HG02938 (cell line): ENCODE results near the gene NKD1.

Experiments
- ATAC-seq: cut with Tn5 transposase; IDR thresholded peaks from one replicate; pipeline ENCODE4 v1.9.1; 2021; ENCODE audit warnings: mild to moderate bottlenecking, moderate library complexity; ENCODE audit not compliant: unreplicated experiment

The NKD1 gene

DNA sequence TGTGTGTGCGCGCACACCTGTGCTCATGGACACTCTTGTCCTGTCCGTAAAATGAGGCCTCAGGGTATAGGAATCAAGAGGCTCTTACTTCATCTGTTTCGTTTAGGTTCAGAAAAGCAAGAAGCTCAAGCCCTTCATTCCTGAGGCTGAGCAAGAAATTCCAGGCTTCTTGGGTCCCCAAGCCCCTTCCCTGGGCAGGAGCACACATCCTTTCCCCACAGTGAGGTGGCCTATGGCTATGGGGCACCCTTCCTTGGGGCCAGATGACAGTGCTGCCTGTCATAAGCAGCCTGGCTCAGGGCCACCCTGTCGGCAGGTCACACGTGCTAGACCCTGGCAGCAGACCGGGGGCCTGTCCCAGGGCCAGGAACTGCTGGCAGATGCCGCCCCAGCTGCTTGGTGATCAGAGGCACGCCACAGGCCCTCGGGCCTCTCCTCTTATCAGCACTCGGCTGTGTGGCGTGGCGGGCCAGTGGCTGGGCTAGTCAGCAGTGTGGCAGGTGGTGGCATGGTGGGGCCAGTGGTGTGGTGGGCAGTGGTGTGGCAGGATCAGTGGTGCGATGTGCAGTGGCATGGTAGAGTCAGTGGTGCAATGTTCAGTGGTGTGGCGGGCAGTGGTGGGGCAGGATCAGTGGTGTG is 50.2 kb downstream of the NKD1 start:
- ATAC-seq = no peak

DNA sequence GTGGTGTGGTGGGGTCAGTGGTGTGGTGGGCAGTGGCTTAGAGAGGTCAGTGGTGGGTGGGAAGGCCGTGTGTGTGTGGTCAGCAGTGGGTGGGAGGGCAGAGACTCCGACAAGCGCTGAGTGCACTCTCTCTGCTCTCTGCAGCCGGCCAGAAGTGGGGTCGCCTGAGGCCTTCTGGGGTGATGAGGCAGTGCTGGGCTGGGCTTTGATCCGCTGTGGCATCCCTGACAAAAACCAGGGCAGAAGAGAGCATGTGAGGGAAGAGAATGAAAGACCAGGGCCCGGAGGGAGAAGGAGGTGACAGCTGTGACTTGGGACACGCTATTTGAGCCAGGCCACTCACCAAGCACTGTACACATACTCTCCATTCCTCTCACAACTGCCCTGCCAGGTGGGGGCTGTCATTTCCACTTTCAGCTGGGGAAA is 50.8 kb downstream of the NKD1 start:
- no peak for ATAC-seq

DNA sequence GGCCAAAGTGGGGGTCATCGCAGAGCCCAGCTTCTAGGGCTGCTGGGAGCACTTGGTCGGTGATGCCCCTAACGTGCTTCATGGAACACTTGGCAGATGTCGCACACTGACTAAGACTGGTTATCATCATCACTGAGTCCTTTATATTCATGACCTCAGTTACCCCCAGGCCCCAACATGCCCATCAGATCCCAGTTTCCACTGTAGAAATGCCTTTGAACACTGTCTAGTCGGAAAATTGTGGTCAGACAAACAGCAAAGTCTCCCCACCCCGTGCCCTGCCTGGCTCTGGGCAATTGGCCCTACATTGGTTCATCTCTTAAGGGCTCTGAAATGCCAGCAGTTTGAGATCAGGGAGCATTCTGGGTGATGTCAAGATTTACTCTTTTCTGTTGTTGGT is 51.3 kb downstream of the NKD1 start:
- ATAC-seq = no peak

DNA sequence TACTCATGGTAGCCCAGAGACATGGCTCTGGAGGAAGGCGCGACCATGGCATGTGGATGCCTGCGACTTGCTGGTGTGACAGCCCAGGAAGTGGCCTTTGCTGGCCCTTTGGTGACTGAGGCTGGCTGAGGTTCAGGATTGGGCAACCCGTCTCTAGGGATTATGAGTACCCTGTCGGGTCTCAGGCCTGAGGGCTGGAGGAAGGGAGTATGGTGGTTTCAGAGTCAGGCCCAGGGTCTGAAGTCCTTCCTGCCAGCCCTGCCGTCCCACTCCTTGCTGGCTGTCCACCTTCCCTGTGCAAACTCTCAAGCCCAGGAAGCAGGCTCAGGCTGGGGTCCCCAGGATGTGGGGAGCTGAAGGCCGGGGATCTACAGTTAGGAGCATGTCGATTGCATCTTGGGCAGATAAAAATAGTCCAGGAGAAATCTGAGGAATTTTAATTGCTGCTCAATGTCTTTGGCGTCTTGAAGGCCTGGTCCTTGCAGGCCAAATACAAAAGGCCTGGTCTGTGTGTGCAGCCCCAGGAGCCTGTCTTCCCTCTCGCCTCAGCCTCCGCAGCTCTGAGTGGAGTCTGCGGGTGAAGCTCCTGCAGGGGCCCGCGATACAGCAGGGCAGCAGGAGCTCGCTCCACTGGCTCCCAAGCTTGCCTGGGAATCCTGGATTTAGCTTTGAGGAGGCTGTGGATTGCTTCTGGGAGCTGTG is 52.5 kb downstream of the NKD1 start:
- ATAC-seq = no peak

DNA sequence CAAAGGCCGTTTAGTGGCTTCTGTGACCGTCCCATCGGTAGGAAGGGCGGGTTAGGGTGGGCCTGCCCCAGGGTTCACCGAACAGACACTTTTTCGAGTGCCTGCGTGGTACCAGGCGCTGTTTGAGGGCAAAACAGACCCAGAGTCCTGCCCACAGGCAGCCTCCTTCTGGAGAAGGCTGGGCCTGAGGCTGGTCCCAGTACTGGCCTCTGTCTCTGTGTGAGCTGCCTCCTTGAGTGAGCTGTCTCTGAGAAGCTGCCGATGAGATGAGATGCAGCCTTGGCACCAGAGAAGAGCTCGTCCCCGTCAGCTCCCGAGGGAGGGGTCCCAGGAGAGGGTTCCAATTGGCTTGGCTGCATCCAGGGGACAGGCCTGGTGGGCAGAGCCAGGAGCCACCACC is 53.1 kb downstream of the NKD1 start:
- no peak for ATAC-seq

DNA sequence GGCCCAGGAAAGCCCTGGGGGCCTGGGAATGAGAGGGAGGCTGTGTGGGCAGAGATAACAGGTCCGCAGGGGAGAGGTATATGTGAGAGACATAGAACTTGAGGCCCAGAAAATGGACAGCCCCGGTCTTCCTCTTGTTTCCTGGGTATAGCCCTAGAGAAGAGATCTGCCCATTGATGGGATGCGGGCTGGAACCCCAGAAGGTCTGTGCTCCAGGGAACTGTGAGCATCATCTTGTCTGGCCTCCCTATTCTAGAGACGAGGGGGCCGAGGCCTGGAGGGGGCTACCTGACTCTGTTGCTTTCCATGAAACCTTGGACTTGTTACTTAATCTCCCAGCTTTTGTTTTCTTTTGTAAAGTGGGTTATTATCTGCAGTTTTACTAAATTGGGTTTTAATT is 53.9 kb downstream of the NKD1 start:
- ATAC-seq = no peak

DNA sequence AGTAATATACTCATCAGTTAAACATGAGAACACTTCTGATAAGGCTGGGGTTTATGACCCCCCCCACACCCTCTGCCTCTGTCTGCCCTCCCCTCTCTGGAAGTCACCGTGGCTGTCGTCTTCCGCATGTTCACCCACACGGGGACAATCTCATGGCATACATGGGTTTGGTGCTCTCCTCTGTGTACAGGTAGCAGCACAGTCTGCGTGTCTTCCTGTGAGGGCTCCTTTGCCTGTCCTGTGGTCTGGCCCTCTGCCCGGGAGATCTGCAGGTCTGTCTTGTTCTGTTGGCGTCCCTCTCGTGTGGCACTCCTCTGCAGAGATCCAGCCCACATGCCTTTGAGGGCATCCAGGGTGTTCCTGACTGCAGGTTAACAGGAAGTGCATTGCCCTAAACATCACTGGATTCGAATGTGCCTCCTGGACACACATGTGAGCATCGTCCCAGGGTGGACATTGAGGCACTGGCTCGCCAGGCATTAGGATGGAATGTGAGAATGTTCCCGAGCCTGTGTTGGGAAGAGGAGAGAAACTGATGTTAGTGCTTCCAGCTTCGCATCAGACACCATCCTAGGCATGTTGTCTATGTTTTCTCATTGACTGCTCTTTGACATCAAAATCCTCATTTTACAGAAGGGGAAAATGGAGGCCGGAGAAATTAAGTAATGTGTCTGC is 54.5 kb downstream of the NKD1 start:
- ATAC-seq = no peak

DNA sequence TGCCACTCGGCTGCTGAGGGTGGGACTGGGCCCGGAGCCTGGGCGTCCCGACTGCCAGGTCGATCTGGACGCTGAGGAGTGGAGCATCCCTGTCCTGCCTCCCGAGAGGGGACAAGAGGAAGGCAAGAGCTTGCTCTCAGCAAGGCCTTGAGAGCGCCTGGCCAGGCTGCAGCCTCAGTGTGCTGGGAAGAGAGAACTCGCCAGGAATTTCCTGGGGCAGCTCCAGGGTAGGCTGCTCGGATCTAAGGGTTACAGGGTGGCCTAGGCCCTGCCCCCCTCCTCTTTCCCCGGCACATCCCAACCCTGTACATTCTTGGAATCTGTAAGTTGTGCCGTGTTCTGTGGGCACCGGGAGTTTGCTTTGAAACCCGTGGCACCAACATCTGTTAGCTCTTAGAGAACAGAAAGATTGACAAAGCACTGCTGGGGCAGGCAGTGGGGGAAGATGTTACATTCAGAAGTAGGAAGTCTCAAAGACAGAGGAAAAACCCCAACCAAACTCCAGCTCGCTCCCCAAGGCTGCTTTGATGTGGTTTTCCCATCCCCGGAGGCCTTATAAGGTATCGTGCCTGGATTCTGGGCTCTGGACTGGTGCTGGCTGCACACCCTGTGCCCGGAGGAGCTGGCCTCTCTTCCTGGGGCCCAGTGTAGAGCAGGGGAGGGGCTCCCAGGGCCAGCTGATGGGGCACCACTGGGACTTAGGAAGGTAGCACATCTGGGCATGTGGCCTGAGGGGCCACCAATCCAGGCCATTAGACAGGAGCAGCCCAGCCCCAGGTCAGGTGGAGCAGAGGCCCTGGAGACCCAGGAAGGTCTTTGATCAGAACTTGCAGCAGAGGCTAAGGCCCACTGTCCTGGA is 55.2 kb downstream of the NKD1 start:
- ATAC-seq = no peak

DNA sequence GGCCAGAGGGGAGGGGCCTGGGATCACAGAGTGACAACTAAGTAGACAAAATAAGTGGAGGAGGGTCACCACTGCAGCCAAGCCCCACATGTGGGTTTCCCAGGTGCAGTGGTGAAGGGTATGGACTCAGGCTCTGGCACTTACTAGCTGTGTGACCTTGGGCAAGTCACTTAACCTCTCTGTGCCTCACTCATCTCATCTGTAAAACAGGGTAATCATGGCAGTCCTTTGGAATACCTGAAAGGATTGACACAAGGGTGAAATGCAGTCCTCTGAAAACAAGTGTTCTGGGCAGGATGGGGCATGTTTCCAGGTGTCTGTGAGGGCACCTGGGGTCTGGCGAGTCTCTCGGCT is 55.8 kb downstream of the NKD1 start:
- no peak for ATAC-seq

DNA sequence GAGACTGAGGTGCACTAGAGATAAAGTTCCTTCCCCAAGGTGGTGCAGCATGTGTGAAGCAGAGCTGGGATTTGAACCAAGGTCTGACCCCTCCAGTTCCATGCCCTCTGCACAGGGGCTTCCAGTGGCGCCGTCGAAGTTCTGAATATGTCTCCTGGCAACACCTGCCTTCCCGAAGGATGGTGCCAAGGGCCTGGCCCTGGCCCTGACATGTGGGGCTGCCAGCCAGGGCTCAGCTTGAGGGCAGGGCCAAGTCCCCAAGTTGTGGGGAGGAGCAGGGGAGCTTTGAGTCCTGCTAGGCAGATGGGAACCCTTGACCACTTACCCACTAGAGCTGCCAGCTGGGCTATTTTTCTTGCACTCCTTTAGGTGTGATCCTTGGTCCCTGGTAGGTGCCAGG is 56.4 kb downstream of the NKD1 start:
- ATAC-seq = no peak

DNA sequence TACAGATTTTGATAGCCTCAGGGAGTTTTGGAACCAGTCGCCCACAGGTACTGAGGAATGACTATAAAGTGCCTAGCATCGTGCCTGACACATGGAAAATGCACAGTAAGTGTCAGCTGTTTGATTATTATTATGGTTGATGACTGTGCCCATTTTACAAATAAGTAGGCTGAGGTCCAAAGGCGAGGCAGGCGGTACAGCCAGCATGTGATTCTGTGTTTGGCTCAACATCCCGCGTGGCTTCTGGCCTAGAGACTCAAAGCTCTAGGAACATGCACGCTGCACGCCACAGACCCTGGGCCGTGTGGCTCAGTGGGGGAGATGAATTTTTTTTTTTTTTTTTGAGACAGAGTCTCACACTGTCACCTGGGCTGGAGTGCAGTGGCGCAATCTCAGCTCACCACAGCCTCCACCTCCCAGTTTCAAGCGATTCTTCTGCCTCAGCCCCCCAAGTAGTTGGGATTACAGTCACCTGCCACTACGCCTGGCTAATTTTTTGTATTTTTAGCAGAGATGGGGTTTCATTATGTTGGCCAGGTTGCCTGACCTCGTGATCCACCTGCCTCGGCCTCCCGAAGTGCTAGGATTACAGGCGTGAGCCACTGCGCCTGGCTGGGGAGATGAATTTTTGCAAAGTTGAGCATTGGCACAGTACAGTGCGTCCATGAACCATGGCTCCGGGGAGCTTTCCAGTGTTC is 57.7 kb downstream of the NKD1 start:
- ATAC-seq = no peak

DNA sequence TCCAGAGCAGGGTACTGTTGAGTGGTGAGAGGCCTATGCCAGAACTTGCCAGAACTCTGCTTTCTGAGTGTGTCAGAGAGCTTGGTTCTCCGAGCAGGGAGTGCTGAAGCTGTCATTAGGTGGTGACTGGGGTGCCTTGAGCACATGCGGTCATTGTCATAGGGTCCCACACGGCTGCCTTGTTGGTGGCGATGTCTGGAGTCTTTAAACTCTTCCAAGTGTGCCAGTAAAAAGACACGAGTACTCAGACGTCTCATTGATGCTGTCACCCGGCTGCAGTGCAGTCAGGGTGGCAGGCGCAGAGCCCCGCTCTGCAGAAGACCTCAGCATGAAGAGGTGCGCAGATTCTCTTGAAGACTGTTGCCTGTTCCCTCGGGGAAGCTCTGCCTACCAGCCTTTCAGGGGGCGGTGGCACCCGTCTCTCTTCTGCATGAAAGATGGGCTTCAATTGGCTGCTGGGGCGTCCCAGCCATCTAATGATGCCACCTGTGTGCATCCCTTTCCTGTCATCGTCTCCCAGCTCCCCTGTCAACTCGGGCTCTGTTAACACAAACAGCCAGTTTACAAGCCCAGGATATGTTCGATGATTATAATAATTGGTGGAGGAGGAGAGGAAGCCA is 58.3 kb downstream of the NKD1 start:
- ATAC-seq = no peak

DNA sequence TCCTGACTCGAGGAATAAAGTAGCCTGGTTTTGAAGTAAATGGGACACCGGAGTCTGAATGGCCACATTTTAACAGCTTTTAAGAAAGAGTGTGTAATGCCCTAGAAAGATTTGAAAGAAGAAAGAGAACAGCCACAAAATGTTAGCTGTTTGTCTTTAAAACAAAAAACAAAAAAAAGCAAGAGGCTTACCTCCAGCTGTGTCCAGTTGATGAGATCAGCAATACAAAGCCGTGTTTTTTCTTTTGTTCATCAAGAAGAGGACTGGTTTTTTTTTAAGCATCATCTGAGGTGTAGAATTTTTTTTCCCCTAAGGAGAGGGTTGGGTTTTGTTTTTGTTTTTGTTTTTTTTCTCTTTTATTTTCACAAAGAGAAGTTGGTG is 58.8 kb downstream of the NKD1 start:
- ATAC-seq = no peak

DNA sequence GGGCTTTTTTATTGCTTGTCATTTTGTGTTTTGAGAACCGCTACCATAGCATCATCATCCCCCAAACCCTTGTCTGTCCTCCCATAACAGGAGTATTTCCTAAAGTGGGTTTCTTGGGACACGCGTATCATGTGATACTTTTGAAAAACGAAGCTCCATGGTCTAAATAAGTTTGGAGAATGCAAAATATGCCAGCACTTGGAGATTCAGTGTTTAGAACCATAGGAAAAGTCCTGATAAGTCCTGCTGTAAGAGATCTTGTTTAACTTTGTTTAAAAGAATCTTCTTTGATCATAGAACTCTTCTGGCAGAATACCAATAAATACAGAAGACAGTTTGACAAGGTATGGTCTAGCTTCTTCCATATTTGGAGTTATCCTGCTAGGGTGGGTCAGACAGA is 59.3 kb downstream of the NKD1 start:
- no peak for ATAC-seq

DNA sequence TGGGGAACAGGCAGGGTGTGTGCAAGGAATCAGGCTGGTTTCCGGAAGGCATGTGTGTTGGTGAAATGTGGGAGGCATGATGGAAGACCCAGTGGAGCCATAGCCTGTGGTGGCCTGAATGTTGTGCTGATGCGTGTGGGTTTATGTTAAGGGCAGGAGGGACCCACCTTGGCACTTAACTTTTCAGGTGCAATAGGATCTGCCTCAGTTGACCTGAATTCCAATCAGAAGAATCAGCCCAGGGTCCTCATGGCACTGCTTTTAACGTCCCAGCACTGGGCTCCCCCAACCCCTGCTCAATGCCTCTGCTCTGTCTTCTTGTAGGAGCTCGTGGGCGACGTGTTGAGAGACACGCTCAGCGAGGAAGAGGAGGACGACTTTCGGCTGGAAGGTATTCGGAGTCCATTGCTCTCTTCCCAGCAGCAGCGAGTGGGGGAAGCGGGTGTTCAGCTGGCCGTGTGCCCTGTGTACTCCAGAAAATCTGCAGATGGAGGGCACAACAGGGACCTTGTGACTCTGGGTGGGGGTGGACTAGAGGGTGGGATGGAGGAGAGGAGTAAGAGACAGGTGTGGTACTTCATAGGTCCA is 59.9 kb downstream of the NKD1 start:
- ATAC-seq = no peak

DNA sequence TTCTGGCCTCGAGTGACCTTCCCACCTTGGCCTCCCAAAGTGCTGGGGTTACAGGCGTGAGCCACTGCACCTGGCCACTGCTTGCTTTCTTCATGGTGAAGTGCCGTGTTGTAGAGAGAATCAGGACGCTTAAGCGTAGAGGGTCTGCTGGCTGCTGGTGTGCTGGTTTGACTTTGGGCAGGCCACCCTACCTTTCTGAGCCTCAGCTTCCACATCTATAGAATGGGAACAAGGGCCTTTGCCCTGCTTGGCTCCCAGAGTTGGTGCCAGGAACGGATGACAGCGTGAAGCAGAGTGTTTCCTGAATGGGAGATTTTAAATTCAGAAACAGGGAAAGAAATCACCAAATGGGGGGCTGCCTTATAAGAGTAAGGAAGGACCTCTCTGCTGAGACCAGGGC is 60.9 kb downstream of the NKD1 start:
- ATAC-seq = no peak

DNA sequence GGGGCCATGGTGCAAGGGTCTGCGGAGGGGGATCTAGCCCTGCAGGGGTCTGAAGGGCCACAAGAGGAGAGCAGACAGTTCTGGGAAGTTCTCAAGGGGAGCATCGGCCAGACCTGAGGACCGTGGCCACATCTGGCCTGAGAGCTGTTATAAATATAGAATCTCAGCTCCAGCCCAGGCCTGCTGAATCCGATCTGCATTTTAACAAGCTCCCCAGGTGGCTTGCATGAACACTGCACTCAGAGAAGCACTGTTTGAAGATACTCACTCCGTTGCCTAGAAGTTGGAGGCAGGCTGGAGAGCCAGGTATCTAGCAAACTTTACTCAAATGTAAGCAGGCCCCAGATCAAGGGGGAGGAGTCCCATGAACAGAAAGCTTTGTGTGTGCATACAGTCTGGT is 61.3 kb downstream of the NKD1 start:
- no peak for ATAC-seq

DNA sequence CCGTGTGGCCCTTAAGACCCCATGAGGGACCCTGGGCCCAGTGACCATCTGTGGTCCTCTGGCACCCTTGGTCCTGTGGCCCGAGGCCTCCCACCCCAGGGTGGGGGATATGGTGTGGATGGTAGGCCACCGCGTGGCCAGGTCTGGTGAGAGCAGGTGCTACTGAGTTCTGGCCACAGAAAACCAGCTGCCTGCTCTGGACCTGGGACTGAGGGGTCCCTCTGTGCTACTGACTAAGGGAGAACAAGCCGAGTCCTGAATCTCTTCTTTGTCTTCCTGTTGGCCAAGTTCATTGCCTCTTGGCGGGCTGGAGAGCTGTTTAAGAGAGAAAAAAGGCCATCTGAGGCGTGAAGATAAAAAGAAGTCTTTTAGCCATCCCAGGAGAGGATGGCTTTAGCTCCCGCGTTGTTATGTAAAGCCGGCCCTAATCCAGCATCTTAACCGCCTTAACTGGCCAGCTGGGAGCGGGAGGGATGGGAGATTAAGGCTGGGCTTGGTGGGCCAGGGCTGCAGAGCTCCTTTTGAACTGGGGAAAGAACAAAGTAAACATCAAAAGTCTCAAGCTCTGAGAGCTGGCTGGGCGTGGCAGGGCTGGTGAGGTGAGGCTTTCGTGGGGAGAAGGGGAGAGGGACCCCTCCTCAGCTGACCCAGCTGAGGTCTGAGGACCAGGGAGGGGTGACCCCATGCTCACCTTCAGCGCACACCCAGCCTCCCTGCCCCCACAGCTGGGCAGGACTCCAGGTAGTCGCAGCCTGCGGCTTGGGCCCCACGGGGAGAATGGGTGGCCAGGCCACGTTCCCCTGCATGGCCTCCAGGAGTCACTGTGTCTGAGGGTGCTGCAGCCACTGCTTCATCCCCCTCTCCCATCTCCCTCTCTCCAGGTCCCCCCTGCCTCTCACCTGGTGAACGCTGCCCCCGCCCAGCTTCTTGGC is 62.4 kb downstream of the NKD1 start:
- ATAC-seq = no peak

DNA sequence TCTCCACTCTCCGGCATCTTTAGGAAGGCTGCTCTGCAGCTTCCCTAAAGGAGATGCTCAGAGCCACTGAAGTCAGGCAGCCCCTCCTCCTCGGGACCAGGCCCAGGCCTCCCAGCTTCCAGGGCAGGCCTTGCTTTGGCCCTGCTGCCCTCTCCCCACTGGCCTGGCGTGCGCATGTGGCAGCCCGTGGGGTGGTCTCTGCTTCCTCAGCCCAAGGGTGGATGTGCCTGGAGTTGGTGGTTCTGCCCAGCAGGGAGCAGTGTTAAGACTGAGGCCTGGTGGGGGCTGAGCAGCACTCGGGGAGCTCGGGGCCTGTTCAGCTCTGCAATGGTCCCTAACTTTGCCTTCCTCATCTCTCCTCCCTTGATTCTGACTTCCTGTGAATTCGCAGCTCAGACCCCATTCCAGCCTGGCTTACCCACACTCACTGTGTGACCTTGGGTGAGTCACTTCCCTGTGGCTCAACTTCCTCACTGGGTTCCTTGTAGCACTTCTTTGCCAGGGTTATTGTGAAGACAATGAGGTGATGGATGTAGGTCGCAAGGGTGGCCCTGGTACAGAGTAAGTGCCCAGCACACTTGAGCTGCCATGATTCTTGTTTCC is 63.2 kb downstream of the NKD1 start:
- no peak for ATAC-seq
